GM11168 (cell line): ENCODE measurements around the gene PIK3IP1.

ENCODE experiments used
- in situ Hi-C: fragments of 300-500 bp; cut with MboI; formaldehyde crosslinking; loops from one replicate; pipeline ENCODE4 v1.12.0; 2022; ENCODE audit warnings: low sequenced_read_pairs; ENCODE audit not compliant: unreplicated experiment

PIK3IP1 gene

DNA sequence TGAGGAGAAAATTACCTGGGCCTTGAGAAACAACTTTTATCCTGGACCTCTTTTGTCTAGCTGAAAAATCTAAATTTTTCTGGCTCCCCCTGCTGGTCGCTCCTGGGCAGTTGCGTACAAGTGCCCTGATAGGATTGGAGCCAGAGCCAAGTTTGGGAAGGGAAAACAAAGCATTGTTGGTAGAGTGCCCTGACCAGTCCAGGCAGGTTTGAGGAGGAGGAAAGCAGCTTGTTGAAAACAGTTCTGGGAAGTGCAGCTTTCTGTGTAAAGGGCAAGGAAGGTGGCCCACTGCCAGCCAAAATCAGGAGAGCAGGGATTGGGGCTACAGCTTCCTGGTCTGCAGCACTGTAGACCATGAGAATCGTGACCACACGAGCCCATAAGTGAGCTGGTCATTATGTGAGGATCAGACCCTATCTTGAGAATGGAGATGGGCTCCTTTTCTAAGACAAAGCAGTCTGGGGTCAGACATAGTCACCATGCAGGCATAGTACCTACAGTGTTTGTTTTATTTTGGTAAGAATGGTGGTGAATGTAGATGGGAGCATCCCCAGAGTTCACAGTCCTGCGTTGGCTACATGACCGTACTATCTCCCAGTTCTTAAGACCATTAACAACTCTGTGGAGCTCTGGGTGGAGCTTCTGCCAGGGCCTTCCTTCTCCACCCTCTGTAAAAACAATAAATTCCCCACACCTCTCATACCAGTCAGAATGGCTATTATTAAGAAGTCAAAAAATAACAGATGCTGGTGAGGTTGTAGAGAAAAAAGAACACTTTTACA is 21.3 kb upstream of the PIK3IP1 start:
- in situ Hi-C loops, result no loop called here

DNA sequence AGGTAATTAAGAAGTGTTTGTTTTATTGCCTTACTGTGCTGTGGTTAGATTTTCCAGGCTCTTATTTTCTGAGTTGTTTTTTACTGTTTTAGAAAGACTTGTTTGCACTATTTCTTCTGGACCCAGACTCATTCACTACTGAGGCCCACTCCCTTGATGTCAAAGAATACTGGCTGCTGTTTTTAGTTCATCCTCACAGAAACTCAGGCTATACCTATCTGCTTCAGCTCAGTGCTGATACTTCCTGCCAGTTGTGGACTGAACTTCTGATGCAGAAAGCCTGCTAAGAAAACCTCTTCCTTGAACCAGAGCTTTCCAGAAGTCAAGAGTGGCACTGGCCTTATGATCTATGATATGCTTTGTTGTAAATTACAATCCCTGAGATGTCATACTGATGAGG is 15.9 kb upstream of the PIK3IP1 start:
- in situ Hi-C loops, result no loop called here

DNA sequence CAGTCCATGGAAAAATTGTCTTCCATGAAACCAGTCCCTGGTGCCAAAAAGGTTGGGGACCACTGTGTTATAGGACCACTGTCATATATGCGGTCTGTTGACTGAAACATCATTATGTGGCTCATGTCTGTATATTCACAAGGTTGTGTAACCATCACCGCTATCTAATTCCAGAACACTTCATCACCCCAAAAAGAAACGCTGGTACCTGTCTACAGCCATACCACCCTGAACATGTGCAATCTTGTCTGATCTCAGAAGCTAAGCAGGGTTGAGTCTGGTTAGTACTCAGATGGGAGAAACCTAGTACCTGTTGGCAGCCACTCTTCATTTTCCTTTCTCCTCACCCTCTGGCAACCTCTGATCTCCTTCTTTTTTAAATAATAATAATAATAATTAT is 12.9 kb upstream of the PIK3IP1 start:
- in situ Hi-C loops, result no loop called here

DNA sequence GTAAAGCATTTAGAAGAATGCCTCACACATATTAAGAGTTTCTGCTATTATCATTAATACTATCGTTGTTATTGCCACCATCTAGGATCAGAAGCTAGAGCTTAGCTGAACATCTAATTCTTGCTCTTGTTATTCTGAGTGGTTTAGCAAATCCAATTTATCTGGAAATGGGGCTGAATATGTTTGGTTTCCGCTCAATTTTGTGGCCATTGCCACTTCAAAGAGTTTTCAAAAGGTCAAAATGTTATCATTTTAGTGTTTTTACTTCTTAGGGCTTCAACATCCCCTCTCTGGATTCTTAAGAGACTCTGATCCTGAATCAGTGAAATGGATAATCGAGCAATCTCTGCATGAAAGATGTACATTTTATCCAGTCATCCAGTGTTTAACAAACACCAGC is 10.2 kb upstream of the PIK3IP1 start:
- in situ Hi-C loops, result no loop called here

DNA sequence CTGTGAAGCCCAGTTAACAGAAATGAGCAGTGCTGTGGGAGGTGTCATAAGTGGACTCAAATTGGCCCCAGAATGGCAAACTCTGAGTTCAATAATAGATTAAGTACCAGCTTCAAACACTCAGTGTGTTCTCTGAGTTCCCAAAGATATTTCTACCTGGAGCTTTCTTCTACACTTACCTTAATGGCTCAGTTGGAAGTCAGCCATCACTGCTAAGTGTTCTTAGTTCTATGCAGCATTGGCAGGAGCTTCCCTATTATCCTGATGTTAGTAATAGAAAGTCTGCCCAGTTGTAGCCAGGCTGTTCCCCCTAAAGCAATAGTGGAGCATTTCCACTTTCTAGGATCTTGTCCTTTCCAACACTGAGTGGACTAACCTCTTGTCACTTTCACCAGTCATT is 9.7 kb upstream of the PIK3IP1 start:
- in situ Hi-C loops, result no loop called here

DNA sequence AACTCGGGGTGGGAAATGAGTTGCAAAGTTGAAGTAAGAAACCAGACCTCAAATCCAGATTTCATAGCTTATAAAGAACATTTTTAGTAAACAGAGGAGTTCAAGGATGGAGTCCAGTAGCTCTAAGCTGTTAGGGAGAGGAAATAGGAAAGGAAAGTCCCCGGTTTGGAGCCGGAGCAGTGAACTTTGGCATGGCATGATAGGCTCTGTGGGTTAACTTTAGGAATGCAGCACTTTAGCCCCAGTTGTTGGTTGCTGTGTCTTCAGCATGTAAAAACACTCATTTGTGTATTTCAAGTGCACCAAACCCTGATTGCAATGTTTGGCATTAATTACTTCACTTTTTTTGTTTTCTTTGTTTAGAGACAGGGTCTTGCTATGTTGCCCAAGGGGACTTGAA is 8.6 kb upstream of the PIK3IP1 start:
- in situ Hi-C loops, result no loop called here

DNA sequence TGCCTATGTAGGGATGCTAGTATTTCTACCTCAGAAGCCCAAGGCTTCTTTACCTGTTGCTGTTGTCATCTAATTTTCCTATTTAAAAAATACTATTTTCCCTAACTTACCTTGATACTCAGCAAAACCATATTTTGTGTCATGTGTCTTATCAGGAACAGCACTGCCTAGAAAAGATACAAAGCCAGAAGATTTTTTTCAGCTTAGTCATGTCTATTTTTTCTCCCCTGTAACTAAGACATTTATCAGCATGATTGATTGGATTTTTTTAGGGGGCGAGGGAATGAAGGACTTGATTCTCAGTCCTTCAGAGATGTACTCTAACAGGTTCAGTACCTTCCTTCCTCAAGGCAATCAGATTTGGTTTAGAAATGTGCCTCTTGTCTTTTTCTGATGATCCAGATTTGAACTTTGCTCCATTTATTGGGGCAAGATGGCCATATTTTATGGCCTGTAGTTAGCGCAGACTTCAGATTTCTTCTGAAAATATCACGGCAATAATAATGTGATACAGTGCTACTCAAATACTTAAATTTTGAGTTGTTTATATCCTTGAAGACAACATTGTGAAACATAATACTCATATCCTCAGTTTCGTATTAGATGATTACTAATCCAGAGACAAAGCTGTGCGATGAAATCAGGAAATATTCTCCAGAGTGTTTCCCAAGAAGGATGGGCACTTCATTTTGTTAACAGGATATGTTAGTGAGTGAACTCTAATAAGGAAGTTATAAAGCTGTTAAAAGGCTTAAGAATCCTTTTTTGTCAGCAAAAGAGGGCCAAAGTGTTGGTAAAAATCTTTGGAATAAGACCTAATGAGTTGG is 3.8 kb upstream of the PIK3IP1 start:
- in situ Hi-C loops, result no loop called here

DNA sequence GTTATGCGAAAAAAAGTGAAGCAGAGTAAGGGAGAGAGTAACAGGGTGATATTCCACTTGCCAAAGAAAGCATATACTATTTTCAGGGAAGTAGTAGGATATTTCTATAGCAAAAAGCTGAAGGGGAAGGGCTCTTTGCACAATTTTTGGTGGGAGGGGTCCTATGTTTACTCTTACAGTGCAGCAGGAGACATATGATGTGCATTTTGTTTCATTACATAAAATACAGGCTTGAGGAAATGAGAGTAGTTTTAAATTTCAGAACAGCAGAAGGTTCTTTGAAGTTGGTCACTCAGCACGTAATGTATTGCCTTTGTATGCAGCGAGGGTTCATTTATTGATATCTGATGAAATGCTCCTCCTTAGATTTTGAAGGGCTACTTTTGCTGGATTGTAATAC is 3.1 kb upstream of the PIK3IP1 start:
- in situ Hi-C loops, result no loop called here

DNA sequence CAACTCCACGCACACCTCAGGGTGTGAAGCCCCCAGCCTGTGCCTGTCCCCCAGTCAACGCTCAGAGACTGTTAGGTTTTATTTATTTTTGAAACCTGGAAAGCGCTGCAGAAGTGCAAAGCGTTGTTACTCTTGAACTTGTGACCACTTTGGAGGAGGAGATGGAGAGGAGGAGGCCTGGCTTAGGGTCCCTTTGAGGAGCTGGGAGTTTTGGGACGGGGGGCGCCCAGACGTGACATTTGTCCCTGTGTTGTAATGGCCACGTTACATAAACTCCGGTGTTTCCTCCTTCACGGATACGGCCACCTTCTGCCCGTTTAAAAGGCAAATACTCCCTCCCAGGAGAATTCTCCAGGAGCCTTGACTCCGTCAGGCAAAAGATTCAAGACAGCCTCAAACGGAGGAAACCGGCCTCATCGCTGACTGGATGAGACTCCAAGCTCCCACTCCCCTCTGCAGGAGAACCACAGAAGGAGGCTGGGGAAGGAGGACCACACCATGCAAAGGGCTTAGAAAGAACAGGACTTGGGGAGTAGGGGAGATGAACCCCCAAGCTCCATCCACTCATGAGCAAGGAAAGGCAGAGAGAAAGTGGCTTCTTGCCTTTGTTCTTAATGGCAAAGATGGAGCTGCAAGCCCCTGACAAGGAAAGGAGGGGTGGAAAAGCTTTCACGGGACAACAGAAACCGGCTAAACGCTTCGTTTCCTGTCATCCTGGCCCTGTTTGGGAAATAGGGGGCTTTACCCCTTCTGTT is 630 bp downstream of the PIK3IP1 start:
- in situ Hi-C loops, result no loop called here

DNA sequence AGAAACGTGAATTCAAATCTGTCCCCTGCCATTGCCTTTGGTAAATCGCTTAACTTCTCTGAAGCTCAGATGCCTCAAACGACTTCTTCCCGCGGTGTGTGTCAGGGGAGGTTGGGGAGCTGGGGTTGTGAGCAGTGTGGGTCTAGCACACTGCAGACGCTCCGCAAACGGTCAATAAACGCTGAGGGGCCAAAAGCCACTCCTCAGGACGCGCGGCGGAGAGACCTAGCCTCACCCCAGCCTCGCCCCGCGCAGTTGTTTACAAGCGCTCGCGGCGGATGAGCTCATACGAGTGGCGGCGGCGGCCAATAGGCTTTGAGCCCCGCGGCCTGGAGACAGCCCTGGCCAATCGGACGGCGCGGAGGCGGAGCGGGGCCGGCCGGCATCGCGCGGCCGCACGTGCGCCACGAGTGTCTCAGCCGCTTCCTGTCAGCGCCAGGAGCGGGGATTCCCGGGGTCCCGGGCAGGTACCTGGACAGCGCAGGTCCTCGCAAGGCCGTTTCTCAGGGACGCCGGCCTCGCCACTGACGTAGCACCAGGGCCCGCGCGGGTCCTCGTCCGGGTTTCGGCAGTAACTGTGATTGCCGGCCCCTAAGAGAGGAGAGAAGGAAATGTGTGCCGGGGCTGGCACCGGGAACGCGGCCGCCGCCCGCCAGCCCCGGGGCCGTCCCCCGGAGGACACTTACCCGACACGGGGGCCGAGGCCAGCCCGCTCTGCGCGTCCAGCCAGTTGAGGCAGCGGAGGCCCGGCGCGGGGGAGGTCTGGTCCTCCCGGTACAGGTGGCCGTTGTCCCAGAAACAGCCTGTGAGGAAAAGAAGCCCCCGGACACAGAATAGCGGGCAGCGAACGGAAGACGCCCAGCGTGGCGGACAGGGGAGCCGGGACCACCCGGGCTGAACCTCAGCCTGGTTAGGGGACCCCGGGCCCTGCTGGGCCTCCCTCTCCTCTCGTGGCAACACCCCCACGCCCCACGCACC is 1.5 kb downstream of the PIK3IP1 start:
- in situ Hi-C loops, result no loop called here

DNA sequence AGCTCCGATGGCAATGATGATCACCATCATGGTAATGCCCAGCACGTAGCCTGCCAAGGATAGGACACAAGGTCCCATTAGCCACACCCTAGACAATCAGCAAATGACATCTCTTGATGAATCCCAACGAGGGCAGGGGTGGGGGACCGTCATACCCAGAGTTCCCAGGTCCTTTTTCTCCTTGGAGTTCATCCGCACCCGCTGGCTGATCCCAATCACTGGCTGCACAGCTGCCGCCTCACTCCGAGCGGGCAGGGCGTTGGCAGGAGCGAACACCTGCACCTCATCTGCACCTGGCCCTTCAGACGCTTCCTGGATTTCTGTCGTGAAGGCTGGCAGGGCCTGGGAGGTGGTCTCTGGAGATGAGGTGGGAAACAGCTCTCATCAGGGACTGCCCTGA is 2.9 kb downstream of the PIK3IP1 start:
- in situ Hi-C loops, result no loop called here

DNA sequence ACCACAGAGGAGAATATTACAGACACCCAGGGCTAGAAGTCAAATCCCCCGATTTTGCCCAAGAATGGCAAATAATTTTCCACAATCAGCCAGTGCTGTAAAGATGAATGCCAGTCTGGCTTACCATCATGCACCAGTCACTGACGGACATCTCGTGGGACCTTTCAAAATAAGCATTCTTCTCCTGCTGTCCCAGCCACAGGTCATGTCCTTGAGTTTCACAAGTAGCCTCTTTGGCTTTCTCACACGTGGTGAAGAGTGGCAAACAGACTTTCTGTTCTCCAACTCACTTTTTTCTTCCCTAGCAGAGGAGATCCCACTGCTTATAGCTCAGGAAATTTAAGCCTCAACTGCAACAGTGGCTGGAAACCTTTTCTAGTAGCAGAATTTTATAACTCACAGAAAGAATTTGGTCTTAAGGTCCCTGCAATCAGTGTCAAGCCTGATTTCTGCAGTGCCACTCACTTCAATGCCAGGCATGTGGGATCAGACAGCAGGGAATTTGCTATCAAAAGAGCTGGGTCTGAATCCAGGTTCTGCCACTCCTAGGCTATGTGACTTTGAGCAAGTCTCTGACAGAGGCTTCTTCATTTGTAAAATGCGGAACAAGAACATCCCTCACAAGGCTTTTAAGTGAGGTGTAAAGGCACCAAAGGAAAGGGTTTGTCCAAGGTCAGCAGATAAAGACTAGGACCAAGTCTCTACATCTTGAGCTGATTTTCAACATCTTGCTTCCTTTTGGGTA is 3.6 kb downstream of the PIK3IP1 start:
- in situ Hi-C loops, result no loop called here

DNA sequence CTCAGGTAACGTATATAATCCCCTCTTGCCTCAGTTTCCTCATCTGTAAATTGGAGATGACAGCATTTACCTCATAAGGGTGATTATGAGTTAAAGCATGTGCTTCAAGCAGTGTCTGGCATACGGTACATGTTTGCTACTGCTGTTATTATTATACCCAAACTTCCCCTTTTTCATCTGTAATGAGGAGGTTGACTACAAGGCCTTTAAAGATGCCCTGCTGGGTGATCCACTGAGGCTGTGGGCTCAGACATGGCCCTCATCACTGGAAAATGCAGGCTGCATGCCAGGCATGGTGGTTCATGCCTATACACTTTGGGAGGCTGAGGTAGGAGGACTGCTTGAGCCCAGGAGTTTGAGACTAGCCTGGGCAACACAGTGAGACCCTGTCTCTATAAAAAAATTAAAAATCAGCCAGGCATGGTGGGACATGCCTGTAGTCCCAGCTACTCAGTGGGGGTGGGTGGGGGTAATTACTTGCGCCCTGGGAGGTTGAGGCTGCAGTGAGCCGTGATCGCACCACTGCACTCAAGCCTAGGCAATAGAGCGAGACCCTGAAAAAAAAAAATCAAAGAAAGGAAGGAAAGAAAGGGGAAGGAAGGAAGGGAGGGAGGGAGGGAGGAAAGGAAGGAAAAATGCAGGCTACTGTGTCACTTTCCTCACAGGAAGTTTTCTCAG is 4.3 kb downstream of the PIK3IP1 start:
- in situ Hi-C loops, result no loop called here

DNA sequence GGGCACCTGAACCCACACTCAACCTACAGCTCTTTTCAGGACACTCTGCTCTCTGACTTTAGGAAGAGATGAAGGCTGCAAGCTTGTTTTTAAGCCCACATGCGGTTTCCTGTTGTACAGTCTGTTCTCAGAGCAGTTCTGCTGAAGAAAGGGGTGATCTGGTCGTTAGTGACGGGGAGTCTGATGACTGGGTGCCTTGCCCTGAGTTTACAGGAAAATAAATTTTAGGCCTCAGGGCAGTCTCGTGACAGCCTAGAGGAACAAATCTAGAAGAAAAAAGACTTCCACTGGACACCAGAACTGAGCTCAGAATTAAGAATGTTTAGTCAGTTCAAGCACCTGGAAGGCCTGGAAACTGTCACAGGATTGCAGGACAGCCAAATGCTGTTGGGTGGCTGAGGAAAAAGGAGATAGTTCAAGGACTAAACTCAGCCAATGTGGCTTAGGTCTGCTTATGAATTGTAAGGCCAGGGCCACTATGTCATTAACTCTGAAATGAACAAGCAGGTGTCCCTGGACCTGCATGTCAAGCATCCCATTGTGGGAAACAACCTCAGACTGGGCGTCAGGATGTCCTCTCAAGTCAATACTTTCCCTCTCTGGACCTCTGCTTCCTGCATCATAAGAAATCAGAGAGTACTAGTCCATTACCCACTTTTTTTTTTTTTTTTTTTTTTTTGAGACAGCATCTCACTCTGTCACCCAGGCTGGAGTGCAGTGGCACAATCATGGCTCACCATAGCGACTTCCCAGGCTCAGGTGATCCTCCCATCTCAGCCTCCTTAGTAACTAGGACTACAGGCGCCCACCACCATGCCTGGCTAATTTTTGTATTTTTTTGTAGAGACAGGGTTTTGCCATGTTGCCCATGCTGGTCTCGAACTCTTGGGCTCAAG is 5.7 kb downstream of the PIK3IP1 start:
- in situ Hi-C loops, result no loop called here

DNA sequence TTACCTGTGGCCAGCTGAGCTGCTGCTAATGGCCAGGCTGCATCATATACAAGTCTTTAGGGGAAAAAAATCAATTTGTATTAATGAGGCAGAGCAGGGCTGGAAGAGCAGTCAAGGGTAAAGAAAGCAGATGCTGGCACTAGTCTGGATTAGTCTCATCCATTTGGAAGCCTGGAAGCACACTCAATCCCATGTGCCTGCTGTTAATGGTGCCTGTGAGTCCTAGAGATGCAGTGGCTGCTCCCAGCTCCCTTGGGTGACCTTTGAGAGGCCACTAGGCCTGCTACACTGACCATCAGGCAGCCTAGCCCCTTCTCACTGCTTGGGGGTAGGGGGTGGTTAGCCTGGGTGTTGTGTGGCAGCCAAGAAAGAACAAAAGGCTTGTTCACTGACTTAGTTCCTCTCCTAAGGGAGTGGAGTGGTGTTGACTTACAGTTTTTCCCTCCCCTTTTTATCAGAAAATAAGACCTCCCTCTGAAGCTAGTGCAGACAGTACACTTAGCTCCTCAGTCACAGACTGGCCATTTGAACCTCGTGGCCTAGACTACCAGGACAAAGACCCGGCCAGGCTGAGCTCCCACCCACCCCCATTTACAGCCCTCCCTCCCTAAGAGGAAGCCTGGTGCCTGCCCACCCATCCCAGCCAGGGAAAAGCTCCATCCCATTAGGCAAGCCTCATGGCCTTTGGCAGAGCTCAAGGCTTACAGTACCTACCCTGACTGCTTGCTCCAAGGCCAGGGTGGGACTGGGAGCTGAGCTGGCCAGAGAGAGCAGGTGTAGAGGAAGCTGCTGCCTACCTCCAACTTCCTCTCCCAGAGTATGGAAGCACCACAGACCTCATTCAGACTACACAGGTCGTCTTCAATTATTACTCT is 7.8 kb downstream of the PIK3IP1 start:
- in situ Hi-C loops, result no loop called here

DNA sequence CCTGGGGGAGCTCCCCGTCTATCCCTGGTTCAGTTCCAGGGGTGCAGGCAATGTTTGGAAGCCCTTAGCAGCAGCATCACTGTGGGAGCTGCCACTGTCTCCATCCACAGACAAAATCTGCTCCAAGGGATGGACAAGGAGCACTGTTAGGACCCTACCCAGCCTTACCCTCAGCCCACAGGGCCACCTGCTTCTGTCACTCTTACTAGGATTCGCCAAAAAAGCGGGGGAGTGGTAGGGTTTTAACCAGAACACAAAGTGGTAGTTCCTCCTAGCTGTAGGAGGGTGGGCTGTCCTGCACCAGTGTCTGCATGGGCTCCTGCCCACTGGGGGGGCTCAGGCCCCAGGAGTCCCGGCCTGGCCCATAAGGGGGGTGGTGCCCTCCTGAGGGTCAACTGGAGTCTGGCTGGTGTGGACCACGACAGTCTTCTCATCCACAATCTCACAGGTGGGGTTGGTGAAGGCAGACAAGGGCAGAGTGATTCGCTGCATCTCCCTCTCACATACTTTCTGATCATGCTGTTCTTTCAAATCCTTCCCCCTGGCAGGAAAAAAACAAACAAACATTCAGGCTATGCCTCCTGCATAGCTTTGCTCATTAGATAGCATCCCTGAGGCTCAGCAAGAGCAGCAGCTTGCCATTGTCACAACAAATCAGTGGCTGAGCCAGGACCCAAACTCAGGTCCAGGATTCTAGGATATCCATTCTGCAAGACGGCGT is 9.4 kb downstream of the PIK3IP1 start:
- in situ Hi-C loops, result no loop called here
